Measurements from ENCODE around the gene UBE2QL1. TPM values are rescaled to one million over a fixed set of nuclear protein-coding genes. Genes with fewer than 3 reads are reported as not detected.

Gene UBE2QL1
- polyA plus RNA-seq, 2 of the 4 experiments (the other 2 are of a cell fraction), result 0.04 TPM

- no peak overlapping the region for H3K4me3 ChIP-seq
- H3K4me1 ChIP-seq, result no peaks in the 10 kb centered on the region
- H3K9me3 ChIP-seq, result peaks cover 33% of the 10 kb centered on the region
- POLR2A ChIA-PET, result no interaction called here
- DNase-seq (ENCODE audit: low read depth in 1 of 2, low spot score in 1 of 2), result no peak
- TF ChIP-seq RNF2 (IDR thresholded peaks at IDR 0.05; ENCODE audit: borderline replicate concordance, low read depth) (no peak), KDM1A (IDR thresholded peaks at IDR 0.05; ENCODE audit: low read depth) (no peak), PHF8 (IDR thresholded peaks at IDR 0.05; ENCODE audit: borderline replicate concordance, low read depth) (no peak), POLR2AphosphoS2 (conservative IDR thresholded peaks at IDR 0.05; ENCODE audit: low read length) (no peak), BHLHE40 (IDR thresholded peaks at IDR 0.05; ENCODE audit: low read depth, low read length) (no peak), REST (IDR thresholded peaks at IDR 0.05) (no peak), SMC3 (IDR thresholded peaks at IDR 0.05) (no peak), MAZ (IDR thresholded peaks at IDR 0.05; ENCODE audit: borderline replicate concordance, low read depth, low read length) (no peak), ZFP36 (IDR thresholded peaks at IDR 0.05; ENCODE audit: borderline replicate concordance, partially characterized antibody) (no peak), USF2 (IDR thresholded peaks at IDR 0.05) (no peak), PBX3 (IDR thresholded peaks at IDR 0.05) (no peak), CBX8 (IDR thresholded peaks at IDR 0.05) (no peak), ZNF302 (CRISPR knock-in tag; IDR thresholded peaks at IDR 0.05) (no peak), ATOH8 (CRISPR knock-in tag; IDR thresholded peaks at IDR 0.05; ENCODE audit: low read depth) (no peak), TP53 (CRISPR knock-in tag; IDR thresholded peaks at IDR 0.05) (no peak), HOXA7 (CRISPR knock-in tag; IDR thresholded peaks at IDR 0.05) (no peak), RAD21 (conservative IDR thresholded peaks at IDR 0.05 in 1 of 2, IDR thresholded peaks at IDR 0.05 in 1 of 2) (no peak)
- TF ChIP-seq, protein P1, sequence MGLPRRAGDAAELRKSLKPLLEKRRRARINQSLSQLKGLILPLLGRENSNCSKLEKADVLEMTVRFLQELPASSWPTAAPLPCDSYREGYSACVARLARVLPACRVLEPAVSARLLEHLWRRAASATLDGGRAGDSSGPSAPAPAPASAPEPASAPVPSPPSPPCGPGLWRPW (IDR thresholded peaks at IDR 0.05), result no peak
- TF ChIP-seq, protein P2, sequence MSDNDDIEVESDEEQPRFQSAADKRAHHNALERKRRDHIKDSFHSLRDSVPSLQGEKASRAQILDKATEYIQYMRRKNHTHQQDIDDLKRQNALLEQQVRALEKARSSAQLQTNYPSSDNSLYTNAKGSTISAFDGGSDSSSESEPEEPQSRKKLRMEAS (IDR thresholded peaks at IDR 0.05), result no peak
- H3K27ac ChIP-seq, result no peak overlapping the region
- CTCF ChIA-PET, result no interaction called here
- WGBS (ENCODE audit: missing lambda C conversion rate), result 4% methylated on average over 5 of the region's 5 CpGs
- no peak for FAIRE-seq
- no peak for ATAC-seq
- no peak overlapping the region for H3K4me2 ChIP-seq
Observed at GRCh38 chr5:6443326-6443725, 5.3 kb upstream of the UBE2QL1 start.

DNA sequence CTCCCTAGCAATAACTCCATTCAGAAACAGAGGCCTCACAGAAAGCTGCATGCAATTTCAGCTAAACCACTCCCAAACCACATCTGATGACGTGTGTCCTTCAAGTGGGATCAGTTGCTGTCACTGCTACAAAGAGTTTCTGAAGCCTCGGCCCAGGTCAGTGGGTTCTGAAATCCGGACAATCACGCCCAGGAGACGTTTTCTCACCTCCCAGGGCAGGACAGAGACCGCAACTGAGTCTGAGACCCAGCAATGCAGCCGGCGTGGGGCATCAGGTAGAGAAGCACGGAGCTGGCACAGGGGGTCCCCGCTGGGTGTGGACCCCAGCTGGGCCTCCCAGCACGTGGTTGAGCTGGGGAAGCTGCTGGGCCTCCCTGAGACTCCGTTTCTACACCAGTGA, 2.6 kb upstream of the UBE2QL1 start:
- WGBS (ENCODE audit: missing lambda C conversion rate), result 58% methylated on average over 11 of the region's 12 CpGs
- CTCF ChIA-PET, result interaction anchor here (0.6 to 1.9 kb wide), 5 partner anchors 12 to 955 kb away, joined by 3 to 5 read pairs (median 3); no protein-coding TSS in a partner anchor
- Histone ChIP-seq H3K4me1 (peaks cover 7% of the 10 kb centered on the region; the same call in 1 of the 3 replicates), H3K9me3 (peaks cover 18% of the 10 kb centered on the region; the same call in 2 of the 3 replicates), H3K27ac (no peak overlapping the region), H3K4me2 (no peak overlapping the region), H3K4me3 (no peak overlapping the region)
- no peak; a peak in 1 of 6 replicates for ATAC-seq
- DNase-seq (ENCODE audit: low read depth in 1 of 2, low spot score in 1 of 2), result no peak
- no peak for FAIRE-seq
- POLR2A ChIA-PET, result no interaction called here
- TF ChIP-seq EP300 (IDR thresholded peaks at IDR 0.05) (no peak), EHF (CRISPR knock-in tag; IDR thresholded peaks at IDR 0.05) (no peak), FOSL2 (IDR thresholded peaks at IDR 0.05) (no peak), FOSL2 (CRISPR knock-in tag; IDR thresholded peaks at IDR 0.05) (no peak), TP53 (CRISPR knock-in tag; IDR thresholded peaks at IDR 0.05) (no peak), CHD4 (IDR thresholded peaks at IDR 0.05; ENCODE audit: borderline replicate concordance) (no peak), TFCP2L1 (CRISPR knock-in tag; IDR thresholded peaks at IDR 0.05) (no peak), HOXA7 (CRISPR knock-in tag; IDR thresholded peaks at IDR 0.05) (no peak), FOSB (CRISPR knock-in tag; IDR thresholded peaks at IDR 0.05) (no peak), PHF8 (IDR thresholded peaks at IDR 0.05; ENCODE audit: borderline replicate concordance, low read depth) (no peak), KDM5A (IDR thresholded peaks at IDR 0.05) (no peak)
- TF ChIP-seq, protein P3, sequence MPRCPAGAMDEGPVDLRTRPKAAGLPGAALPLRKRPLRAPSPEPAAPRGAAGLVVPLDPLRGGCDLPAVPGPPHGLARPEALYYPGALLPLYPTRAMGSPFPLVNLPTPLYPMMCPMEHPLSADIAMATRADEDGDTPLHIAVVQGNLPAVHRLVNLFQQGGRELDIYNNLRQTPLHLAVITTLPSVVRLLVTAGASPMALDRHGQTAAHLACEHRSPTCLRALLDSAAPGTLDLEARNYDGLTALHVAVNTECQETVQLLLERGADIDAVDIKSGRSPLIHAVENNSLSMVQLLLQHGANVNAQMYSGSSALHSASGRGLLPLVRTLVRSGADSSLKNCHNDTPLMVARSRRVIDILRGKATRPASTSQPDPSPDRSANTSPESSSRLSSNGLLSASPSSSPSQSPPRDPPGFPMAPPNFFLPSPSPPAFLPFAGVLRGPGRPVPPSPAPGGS (IDR thresholded peaks at IDR 0.05), result no peak
- TF ChIP-seq, protein P4, sequence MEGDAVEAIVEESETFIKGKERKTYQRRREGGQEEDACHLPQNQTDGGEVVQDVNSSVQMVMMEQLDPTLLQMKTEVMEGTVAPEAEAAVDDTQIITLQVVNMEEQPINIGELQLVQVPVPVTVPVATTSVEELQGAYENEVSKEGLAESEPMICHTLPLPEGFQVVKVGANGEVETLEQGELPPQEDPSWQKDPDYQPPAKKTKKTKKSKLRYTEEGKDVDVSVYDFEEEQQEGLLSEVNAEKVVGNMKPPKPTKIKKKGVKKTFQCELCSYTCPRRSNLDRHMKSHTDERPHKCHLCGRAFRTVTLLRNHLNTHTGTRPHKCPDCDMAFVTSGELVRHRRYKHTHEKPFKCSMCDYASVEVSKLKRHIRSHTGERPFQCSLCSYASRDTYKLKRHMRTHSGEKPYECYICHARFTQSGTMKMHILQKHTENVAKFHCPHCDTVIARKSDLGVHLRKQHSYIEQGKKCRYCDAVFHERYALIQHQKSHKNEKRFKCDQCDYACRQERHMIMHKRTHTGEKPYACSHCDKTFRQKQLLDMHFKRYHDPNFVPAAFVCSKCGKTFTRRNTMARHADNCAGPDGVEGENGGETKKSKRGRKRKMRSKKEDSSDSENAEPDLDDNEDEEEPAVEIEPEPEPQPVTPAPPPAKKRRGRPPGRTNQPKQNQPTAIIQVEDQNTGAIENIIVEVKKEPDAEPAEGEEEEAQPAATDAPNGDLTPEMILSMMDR (IDR thresholded peaks at IDR 0.05), result no peak
